T-helper 2 cell treated with Interferon-gamma antibody and Interleukin-4, amounts not matched to agents 5 μg/mL and 100 μg/mL, for 36 hours (primary cell): ENCODE measurements around the gene EFCAB11.
A peak's percentile ranks its signal among the peaks of the same experiment; 100 is the strongest.

Source experiments
- DNase-seq: peaks from one replicate; pipeline ENCODE4 v3.0.0; 2021; ENCODE audit warnings: low spot score
- H3K27ac Mint-ChIP-seq: one replicate; pipeline ENCODE4 v1.8.0; 2021; ENCODE audit warnings: mild to moderate bottlenecking, mixed read lengths
- H3K27me3 Mint-ChIP-seq: one replicate; pipeline ENCODE4 v1.8.0; 2021; ENCODE audit warnings: low read depth, mixed read lengths
- H3K36me3 Mint-ChIP-seq: one replicate; pipeline ENCODE4 v1.8.0; 2021; ENCODE audit warnings: low read depth, mixed read lengths
- H3K4me1 Mint-ChIP-seq: one replicate; pipeline ENCODE4 v1.8.0; 2021; ENCODE audit warnings: low read depth, mixed read lengths
- H3K4me3 Mint-ChIP-seq: one replicate; pipeline ENCODE4 v1.8.0; 2022; ENCODE audit warnings: mild to moderate bottlenecking, moderate library complexity, mixed read lengths
- H3K9me3 Mint-ChIP-seq: one replicate; pipeline ENCODE4 v1.8.0; 2021; ENCODE audit warnings: mixed read lengths

Gene EFCAB11

GRCh38 chr14:89757313-89757939 is 197.1 kb downstream of the EFCAB11 start:
- Mint-ChIP-seq H3K9me3 (peaks cover 22% of the 10 kb centered on the region), H3K27ac (no peak overlapping the region), H3K4me1 (peaks cover 10% of the 10 kb centered on the region), H3K4me3 (no peak overlapping the region), H3K36me3 (peaks cover 22% of the 10 kb centered on the region), H3K27me3 (no peaks in the 10 kb centered on the region)
- DNase-seq, result no peak

GRCh38 chr14:89755816-89756215 is 198.7 kb downstream of the EFCAB11 start:
- no peaks in the 10 kb centered on the region for H3K27me3 Mint-ChIP-seq
- H3K9me3 Mint-ChIP-seq, result peaks cover 22% of the 10 kb centered on the region
- peaks cover 20% of the 10 kb centered on the region for H3K4me1 Mint-ChIP-seq
- H3K27ac Mint-ChIP-seq, result no peak overlapping the region
- no peak for DNase-seq
- H3K4me3 Mint-ChIP-seq, result no peak overlapping the region
- H3K36me3 Mint-ChIP-seq, result peaks cover 22% of the 10 kb centered on the region

- Mint-ChIP-seq H3K36me3 (peaks cover 22% of the 10 kb centered on the region), H3K4me3 (no peak overlapping the region), H3K9me3 (peaks cover 22% of the 10 kb centered on the region), H3K27me3 (no peaks in the 10 kb centered on the region), H3K27ac (no peak overlapping the region), H3K4me1 (peaks cover 30% of the 10 kb centered on the region)
- DNase-seq, result no peak
These were observed 200.6 kb downstream of the EFCAB11 start for GRCh38 chr14:89753828-89754412.

- peak; percentile 63 for DNase-seq
- Mint-ChIP-seq H3K36me3 (peaks cover 17% of the 10 kb centered on the region), H3K27ac (peak overlapping the region; percentile 77)
These were observed 203.6 kb downstream of the EFCAB11 start for GRCh38 chr14:89750908-89751392.

GRCh38 chr14:89750281-89750755 is 204.2 kb downstream of the EFCAB11 start:
- H3K4me3 Mint-ChIP-seq, result peak overlapping the region; percentile 56
- H3K36me3 Mint-ChIP-seq, result peaks cover 17% of the 10 kb centered on the region
- peaks cover 31% of the 10 kb centered on the region for H3K4me1 Mint-ChIP-seq
- H3K9me3 Mint-ChIP-seq, result peaks cover 35% of the 10 kb centered on the region
- no peak for DNase-seq
- peak overlapping the region; percentile 77 for H3K27ac Mint-ChIP-seq
- H3K27me3 Mint-ChIP-seq, result no peaks in the 10 kb centered on the region

More at GRCh38 chr14:89750908-89751392, 203.6 kb downstream of the EFCAB11 start:
- Mint-ChIP-seq H3K4me3 (peak overlapping the region; percentile 56), H3K9me3 (peaks cover 31% of the 10 kb centered on the region), H3K27me3 (no peaks in the 10 kb centered on the region), H3K4me1 (peaks cover 31% of the 10 kb centered on the region)

GRCh38 chr14:89748004-89748403 is 206.5 kb downstream of the EFCAB11 start:
- Mint-ChIP-seq H3K36me3 (peaks cover 13% of the 10 kb centered on the region), H3K27me3 (no peaks in the 10 kb centered on the region), H3K4me1 (peaks cover 36% of the 10 kb centered on the region), H3K9me3 (peaks cover 32% of the 10 kb centered on the region), H3K4me3 (no peak overlapping the region), H3K27ac (no peak overlapping the region)
- DNase-seq, result peak; percentile 43

- no peak overlapping the region for H3K27ac Mint-ChIP-seq
These were observed 207.4 kb downstream of the EFCAB11 start for GRCh38 chr14:89747126-89747525.

GRCh38 chr14:89746654-89747053 is 207.9 kb downstream of the EFCAB11 start:
- Mint-ChIP-seq H3K4me3 (no peak overlapping the region), H3K27me3 (no peaks in the 10 kb centered on the region), H3K9me3 (peaks cover 44% of the 10 kb centered on the region), H3K36me3 (peaks cover 15% of the 10 kb centered on the region), H3K4me1 (peaks cover 33% of the 10 kb centered on the region), H3K27ac (no peak overlapping the region)
- DNase-seq, result no peak

More at GRCh38 chr14:89747126-89747525, 207.4 kb downstream of the EFCAB11 start:
- peaks cover 39% of the 10 kb centered on the region for H3K9me3 Mint-ChIP-seq
- H3K4me3 Mint-ChIP-seq, result no peak overlapping the region
- no peak for DNase-seq
- H3K4me1 Mint-ChIP-seq, result peaks cover 35% of the 10 kb centered on the region
- peaks cover 12% of the 10 kb centered on the region for H3K36me3 Mint-ChIP-seq
- H3K27me3 Mint-ChIP-seq, result no peaks in the 10 kb centered on the region

GRCh38 chr14:89746135-89746534 is 208.4 kb downstream of the EFCAB11 start:
- Mint-ChIP-seq H3K9me3 (peaks cover 47% of the 10 kb centered on the region), H3K4me3 (no peak overlapping the region), H3K36me3 (peaks cover 15% of the 10 kb centered on the region), H3K4me1 (peaks cover 28% of the 10 kb centered on the region), H3K27ac (no peak overlapping the region), H3K27me3 (no peaks in the 10 kb centered on the region)
- no peak for DNase-seq
